GM12892 (cell line): ENCODE measurements around the gene TEKT3.

ENCODE experiments used
- POLR2A ChIP-seq: IDR thresholded peaks from 2 replicates; pipeline ENCODE4 v1.6.1; 2011; ENCODE audit warnings: low read depth, low read length, control low read depth
- POLR2AphosphoS5 ChIP-seq: IDR thresholded peaks from 2 replicates; pipeline ENCODE4 v1.6.1; 2011; ENCODE audit warnings: low read depth, low read length, control low read depth

DNA sequence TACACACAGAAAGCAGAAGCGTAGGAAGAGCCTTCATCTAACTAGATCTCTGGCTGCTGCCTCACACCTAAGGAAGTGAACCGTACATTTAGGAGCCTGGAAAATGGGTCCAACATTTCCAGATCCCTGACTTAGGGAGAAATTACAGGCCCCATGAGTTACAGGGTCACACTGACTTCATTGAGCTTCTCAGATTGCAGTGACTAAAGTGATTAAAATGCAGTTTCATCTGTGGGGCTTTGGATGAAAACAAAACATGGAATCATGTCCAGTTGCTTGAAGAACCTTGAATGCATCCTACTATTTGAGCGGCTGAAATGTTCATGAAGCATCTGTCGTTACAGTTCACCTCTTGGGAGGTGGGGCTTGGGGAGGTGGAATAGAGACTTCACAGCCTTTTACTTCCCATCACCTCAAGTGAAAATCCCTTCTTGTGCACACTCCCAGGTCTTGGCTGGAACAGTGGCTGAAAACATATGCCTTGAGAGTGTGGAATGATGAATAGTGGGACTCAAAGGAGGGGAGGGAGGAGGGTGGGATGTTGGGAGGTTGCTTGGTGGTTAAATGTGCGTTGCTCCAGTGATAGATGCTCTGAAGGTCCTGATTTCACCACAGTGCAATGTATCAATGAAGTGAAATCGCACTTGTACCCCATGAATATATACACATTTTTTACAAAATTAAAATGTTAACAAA lies 19.7 kb downstream of the TEKT3 start:
- TF ChIP-seq POLR2AphosphoS5 (no peak), POLR2A (no peak)
